Osteoblast (primary cell): ENCODE results near the gene MPP3. TPM values are rescaled to one million over a fixed set of nuclear protein-coding genes. Genes with fewer than 3 reads are reported as not detected.

ENCODE experiments used
- DNase-seq: peaks from one replicate; pipeline ENCODE4 v3.0.0; 2011; ENCODE audit warnings: low spot score, mixed read lengths; ENCODE audit not compliant: insufficient read length; ENCODE audit errors: missing footprints
- H2AFZ ChIP-seq: 2 replicates; pipeline ENCODE4 v1.6.0; 2011; ENCODE audit warnings: mild to moderate bottlenecking, low read length
- H3K27ac ChIP-seq: 2 replicates; pipeline ENCODE4 v1.5.1; 2011; ENCODE audit warnings: mild to moderate bottlenecking, low read depth, low read length, moderate library complexity
- H3K27me3 ChIP-seq: 2 replicates; pipeline ENCODE4 v1.6.0; 2012; ENCODE audit warnings: mild to moderate bottlenecking, control low read depth, inconsistent platforms, low read length, moderate library complexity; ENCODE audit not compliant: insufficient read depth
- H3K36me3 ChIP-seq: 2 replicates; pipeline ENCODE4 v1.5.1; 2011; ENCODE audit warnings: mild to moderate bottlenecking, low read length, control low read depth, moderate library complexity; ENCODE audit not compliant: insufficient read depth
- H3K4me1 ChIP-seq: 2 replicates; pipeline ENCODE4 v1.5.1; 2011; ENCODE audit warnings: mild to moderate bottlenecking, low read length, control low read depth, moderate library complexity; ENCODE audit not compliant: insufficient read depth
- H3K4me2 ChIP-seq: 2 replicates; pipeline ENCODE4 v1.6.0; 2011; ENCODE audit warnings: mild to moderate bottlenecking, low read length; ENCODE audit not compliant: insufficient read depth
- H3K4me3 ChIP-seq: fragments of 200-600 bp; sonication (generic); 3 replicates; pipeline ENCODE4 v1.5.1; 2012; ENCODE audit warnings: mild to moderate bottlenecking, low read length, inconsistent platforms; ENCODE audit not compliant: insufficient read depth
- H3K79me2 ChIP-seq: 2 replicates; pipeline ENCODE4 v1.6.0; 2012; ENCODE audit warnings: mild to moderate bottlenecking, low read length, control low read depth, inconsistent platforms; ENCODE audit not compliant: insufficient read depth
- H3K9me3 ChIP-seq: 2 replicates; pipeline ENCODE4 v1.5.1; 2011; ENCODE audit warnings: low read depth, low read length, control low read depth
- H4K20me1 ChIP-seq: 2 replicates; pipeline ENCODE4 v1.6.0; 2012; ENCODE audit warnings: mild to moderate bottlenecking, low read length, control low read depth; ENCODE audit not compliant: insufficient read depth
- total RNA-seq: library from RNA; depleted of rRNA; stranded (reverse); fragments of >200 nt; gene quantifications from 2 replicates; pipeline ENCODE4 v1.2.3, GENCODE V29; 2012
- TF ChIP-seq, protein P1 (sequence below): IDR thresholded peaks from 2 replicates; pipeline ENCODE4 v1.5.1; 2011; ENCODE audit warnings: mild to moderate bottlenecking, low read depth, low read length, moderate library complexity; ENCODE audit errors: extremely low read depth

MPP3 gene
- total RNA-seq, 1 donor, result 6.2 TPM

DNA sequence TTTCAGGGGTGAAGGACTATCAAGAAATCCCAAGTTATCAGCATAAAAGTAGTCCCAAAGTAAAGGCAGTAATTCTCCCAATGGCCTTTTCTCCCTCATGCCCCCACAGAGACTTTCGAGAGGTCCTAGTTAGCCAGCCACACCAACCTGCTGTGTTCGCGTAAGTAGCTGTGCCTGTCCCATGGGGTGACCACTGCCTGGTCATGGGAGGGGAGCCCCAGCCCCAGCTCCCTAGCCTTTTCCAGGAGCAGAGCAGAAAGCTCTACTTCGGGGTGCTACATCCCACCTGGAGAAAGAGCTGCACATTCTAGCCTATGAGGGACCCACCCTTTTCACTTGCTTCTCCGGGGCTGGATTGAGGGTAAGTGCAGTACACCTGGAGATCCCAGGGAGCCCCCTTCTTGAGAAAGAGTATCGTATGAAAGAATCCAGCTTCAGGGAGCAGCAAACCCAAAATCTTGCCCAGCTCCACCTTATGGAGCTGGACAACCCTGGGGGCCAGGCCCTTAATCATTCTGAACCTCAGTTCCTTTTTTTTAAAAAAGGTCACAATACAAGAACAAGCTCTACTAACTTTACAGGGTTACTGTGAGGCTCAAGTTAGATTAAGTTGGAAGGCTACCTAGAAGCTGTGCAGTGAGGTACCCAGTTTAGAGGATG is 65.8 kb downstream of the MPP3 start:
- H3K27me3 ChIP-seq, result no peaks in the 10 kb centered on the region
- peaks cover 3% of the 10 kb centered on the region for H3K79me2 ChIP-seq
- no peak overlapping the region for H3K27ac ChIP-seq
- no peak overlapping the region for H3K4me3 ChIP-seq
- peaks cover 3% of the 10 kb centered on the region for H3K4me1 ChIP-seq
- peaks cover 33% of the 10 kb centered on the region for H3K36me3 ChIP-seq
- peaks cover 2% of the 10 kb centered on the region for H4K20me1 ChIP-seq
- no peak overlapping the region for H2AFZ ChIP-seq
- no peaks in the 10 kb centered on the region for H3K9me3 ChIP-seq
- peak; percentile 50 for DNase-seq
- TF ChIP-seq, protein P1, sequence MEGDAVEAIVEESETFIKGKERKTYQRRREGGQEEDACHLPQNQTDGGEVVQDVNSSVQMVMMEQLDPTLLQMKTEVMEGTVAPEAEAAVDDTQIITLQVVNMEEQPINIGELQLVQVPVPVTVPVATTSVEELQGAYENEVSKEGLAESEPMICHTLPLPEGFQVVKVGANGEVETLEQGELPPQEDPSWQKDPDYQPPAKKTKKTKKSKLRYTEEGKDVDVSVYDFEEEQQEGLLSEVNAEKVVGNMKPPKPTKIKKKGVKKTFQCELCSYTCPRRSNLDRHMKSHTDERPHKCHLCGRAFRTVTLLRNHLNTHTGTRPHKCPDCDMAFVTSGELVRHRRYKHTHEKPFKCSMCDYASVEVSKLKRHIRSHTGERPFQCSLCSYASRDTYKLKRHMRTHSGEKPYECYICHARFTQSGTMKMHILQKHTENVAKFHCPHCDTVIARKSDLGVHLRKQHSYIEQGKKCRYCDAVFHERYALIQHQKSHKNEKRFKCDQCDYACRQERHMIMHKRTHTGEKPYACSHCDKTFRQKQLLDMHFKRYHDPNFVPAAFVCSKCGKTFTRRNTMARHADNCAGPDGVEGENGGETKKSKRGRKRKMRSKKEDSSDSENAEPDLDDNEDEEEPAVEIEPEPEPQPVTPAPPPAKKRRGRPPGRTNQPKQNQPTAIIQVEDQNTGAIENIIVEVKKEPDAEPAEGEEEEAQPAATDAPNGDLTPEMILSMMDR, result no peak
- no peak overlapping the region for H3K4me2 ChIP-seq

DNA sequence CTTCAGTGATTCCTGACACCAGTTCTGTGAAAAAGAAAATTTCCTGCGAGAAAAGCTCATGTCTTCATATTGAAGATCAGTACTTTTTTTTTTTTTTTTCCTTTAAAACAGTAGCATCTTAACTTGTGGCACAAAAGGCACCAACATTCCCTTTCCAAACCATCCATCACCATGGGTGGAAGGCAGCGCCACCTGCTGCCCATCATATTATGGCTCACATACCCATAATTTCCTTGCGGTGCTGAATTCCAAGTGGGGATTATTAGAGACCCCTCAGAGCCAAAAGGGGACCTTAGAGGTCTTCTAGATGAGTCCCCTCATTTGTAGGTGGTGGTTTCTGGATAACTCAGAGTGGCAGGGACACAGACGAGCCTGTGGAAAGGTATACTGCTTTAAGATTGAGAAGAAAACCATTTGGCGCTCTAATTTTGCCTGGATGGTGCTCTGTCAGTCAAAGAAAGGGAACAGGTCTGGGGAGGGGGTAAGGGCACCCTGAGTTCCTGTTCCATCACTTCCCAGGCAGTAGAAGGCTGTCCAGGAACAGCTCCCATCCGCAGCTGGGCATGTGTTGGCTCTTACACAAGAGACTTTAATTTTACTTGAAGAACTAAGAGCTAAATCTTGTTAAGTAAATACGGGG is 66.4 kb downstream of the MPP3 start:
- no peak overlapping the region for H3K4me3 ChIP-seq
- H2AFZ ChIP-seq, result no peak overlapping the region
- peaks cover 31% of the 10 kb centered on the region for H3K36me3 ChIP-seq
- peak; percentile 90 for DNase-seq
- H3K9me3 ChIP-seq, result no peaks in the 10 kb centered on the region
- peaks cover 2% of the 10 kb centered on the region for H4K20me1 ChIP-seq
- H3K4me1 ChIP-seq, result peaks cover 3% of the 10 kb centered on the region
- no peak overlapping the region for H3K4me2 ChIP-seq
- H3K79me2 ChIP-seq, result peaks cover 3% of the 10 kb centered on the region
- no peaks in the 10 kb centered on the region for H3K27me3 ChIP-seq
- TF ChIP-seq, protein P1, result peak; percentile 94
- no peak overlapping the region for H3K27ac ChIP-seq

DNA sequence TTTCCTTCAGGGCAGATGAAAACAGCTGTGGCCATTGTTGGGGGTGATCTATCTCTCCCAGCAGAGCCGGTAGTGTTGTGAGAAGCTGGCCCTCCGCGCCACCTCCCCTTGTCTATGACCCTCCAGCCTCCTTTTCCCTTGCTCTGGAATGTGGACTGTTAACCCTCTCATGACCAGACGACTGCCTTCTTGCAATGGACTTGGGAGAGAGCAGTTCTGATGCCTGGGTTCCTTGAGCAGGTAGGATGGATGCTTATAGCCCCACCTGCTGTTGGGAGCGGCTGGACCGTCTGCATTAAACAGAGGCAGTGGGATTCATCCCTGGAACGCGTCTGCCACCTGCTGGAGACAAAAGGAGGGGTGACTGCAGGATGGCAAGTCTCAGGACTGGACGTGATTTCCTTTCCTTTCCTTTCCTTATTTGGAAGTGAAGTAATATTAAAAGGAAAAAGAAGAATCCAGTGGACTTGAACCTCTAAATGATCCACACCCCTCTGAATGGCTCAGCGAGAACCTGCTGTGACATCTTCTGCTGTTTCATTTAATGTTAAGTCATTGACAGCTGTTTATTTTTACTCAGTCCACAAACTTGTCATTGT is 72.6 kb downstream of the MPP3 start:
- TF ChIP-seq, protein P1, result peak; percentile 100
- DNase-seq, result peak; percentile 99
- Histone ChIP-seq H3K9me3 (no peaks in the 10 kb centered on the region), H3K36me3 (no peaks in the 10 kb centered on the region), H2AFZ (no peak overlapping the region), H3K27ac (no peak overlapping the region), H3K4me3 (no peak overlapping the region), H4K20me1 (no peaks in the 10 kb centered on the region), H3K27me3 (peaks cover 40% of the 10 kb centered on the region), H3K4me2 (no peak overlapping the region), H3K79me2 (no peaks in the 10 kb centered on the region), H3K4me1 (peaks cover 3% of the 10 kb centered on the region)

DNA sequence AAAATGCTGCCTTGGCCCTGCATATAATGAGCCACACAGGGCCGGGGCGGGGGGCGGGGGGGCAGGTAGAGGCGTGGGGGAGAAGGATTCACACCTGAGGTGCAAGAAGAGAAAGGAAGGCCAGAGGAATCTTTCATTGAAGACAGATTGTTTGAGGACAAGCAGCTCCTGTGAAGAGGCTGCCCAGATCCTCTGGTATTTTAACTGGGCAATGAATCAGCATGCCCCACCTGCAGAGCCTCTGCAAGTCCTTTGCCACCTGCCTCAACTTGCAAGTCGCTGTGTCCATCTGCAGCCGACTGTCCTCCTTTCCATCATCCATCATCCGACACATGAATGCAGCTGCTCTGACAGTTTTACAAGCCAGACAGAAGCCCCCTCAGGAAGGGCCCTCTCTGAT is 73.1 kb downstream of the MPP3 start:
- peaks cover 3% of the 10 kb centered on the region for H3K4me1 ChIP-seq
- H4K20me1 ChIP-seq, result no peaks in the 10 kb centered on the region
- TF ChIP-seq, protein P1, result no peak
- H3K36me3 ChIP-seq, result no peaks in the 10 kb centered on the region
- no peak for DNase-seq
- H3K79me2 ChIP-seq, result no peaks in the 10 kb centered on the region
- H3K4me2 ChIP-seq, result no peak overlapping the region
- no peak overlapping the region for H2AFZ ChIP-seq
- H3K27ac ChIP-seq, result no peak overlapping the region
- H3K4me3 ChIP-seq, result no peak overlapping the region
- H3K9me3 ChIP-seq, result no peaks in the 10 kb centered on the region
- peaks cover 44% of the 10 kb centered on the region for H3K27me3 ChIP-seq
